Kidney (tissue), 14 donors: ENCODE measurements around the gene EIF4B. TPM values are rescaled to one million over a fixed set of nuclear protein-coding genes. Genes with fewer than 3 reads are reported as not detected.
A peak's percentile ranks its signal among the peaks of the same experiment; 100 is the strongest.

Experiments used
- DNase-seq, 5 donors: peaks; one replicate each; pipeline ENCODE4 v3.0.0-alpha.2; 2013 to 2020
- FAIRE-seq: peaks from 2 replicates; lab custom pipeline; 2012; peaks lifted over from hg19 to GRCh38; lab: Jason Lieb, UNC
- H3K27ac ChIP-seq, 2 donors: one replicate each; pipeline ENCODE4 v1.7.0; 2013; ENCODE audit warnings: low read depth in 2 of 2, low read length in 2 of 2, inconsistent platforms in 1 of 2
- H3K27me3 ChIP-seq: one replicate; pipeline ENCODE4 v1.7.1; 2013; ENCODE audit warnings: low read length, inconsistent platforms; ENCODE audit not compliant: control insufficient read depth, insufficient read depth
- H3K36me3 ChIP-seq, 3 donors: one replicate each; pipeline versions ENCODE4 v1.7.0 to v1.7.1; 2013; ENCODE audit warnings: low read length in 3 of 3, control low read depth in 1 of 3, inconsistent platforms in 1 of 3; ENCODE audit not compliant: insufficient read depth in 3 of 3, control insufficient read depth in 2 of 3
- H3K4me1 ChIP-seq, 3 donors: one replicate each; pipeline versions ENCODE4 v1.7.0 to v1.7.1; 2013; ENCODE audit warnings: low read length in 3 of 3, inconsistent platforms in 1 of 3, low read depth in 1 of 3; ENCODE audit not compliant: control insufficient read depth in 2 of 3, insufficient read depth in 2 of 3
- H3K4me3 ChIP-seq, 3 donors: one replicate each; pipeline versions ENCODE4 v1.7.0 to v1.8.1; 2013; ENCODE audit warnings: low read length in 3 of 3, control low read depth in 1 of 3, inconsistent platforms in 1 of 3
- H3K9ac ChIP-seq, 3 donors: one replicate each; pipeline versions ENCODE4 v1.7.0 to v1.7.1; 2013; ENCODE audit warnings: low read length in 3 of 3, control low read depth in 1 of 3, inconsistent platforms in 1 of 3
- H3K9me3 ChIP-seq, 3 donors: one replicate each; pipeline versions ENCODE4 v1.7.0 to v1.7.1; 2013; ENCODE audit warnings: low read length in 3 of 3, control low read depth in 1 of 3, inconsistent platforms in 1 of 3; ENCODE audit not compliant: control insufficient read depth in 2 of 3, insufficient read depth in 1 of 3
- intact Hi-C: fragments of 100-400 bp; cut with DNase I; formaldehyde crosslinking; loops from one replicate; pipeline ENCODE4 v1.11.1; 2022
- polyA plus RNA-seq: library from polyadenylated mRNA; stranded (reverse); fragments of 350-450 nt; fragmentation: Illumina TruSeq; extraction: RNeasy Lipid Tissue Mini Kit (QIAGEN cat#74804); gene quantifications from one replicate; pipeline ENCODE4 v1.2.3, GENCODE V29; 2014; ENCODE audit warnings: low read depth, low replicate concordance; ENCODE audit not compliant: insufficient read depth
- total RNA-seq: library from RNA; stranded (reverse); fragmentation: NEBNext Ultra II Directional; extraction: Animal tissue kit (Norgen Biotek cat#: 25700); gene quantifications from one replicate; pipeline ENCODE4 v1.2.1, GENCODE V29; 2021
- TF ChIP-seq, protein P1 (sequence below): IDR thresholded peaks from 3 replicates; pipeline ENCODE4 v1.5.1; 2012; ENCODE audit warnings: mild to moderate bottlenecking, moderate library complexity, borderline replicate concordance; ENCODE audit not compliant: insufficient read depth; ENCODE audit errors: extremely low read depth
- donor health status: control.
- donor health status: control.
- donor health status: control.
- donor health status: control.
- donor health status: control.
- donor health status: DM: yes; HTN: yes; CAD: no.
- donor health status: Normal renal cell carcinoma (clear cell type).

Gene EIF4B
- total and polyA plus RNA-seq, 2 donors from 2014 or later, result 114 to 417 TPM

DNA sequence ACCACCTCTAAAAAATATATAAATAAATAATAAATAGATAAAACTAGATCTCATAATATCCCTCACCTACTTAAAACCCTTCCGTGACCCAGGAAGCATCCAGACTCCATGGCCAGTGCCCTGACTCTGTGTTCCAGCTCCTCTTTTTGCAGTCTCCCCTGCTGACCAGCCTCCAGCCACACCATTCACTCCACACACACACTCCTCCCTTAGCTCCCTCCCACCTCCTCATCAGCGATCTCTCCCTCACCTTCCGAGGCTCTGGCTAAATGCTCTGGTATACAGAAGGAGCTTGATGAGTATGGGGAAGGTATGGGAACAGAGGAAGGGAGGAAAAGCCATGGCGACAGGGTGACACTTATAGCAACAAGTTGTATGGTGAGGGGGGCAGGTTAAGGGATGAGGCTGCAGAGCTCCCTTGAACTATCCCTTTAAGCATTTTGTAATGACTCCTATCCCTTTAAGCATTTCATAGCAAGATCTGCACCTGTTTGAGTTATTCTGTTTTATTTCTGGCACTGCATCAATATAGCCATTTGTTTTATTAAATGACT, 26.1 kb upstream of the EIF4B start:
- Histone ChIP-seq H3K9ac (no peak overlapping the region), H3K36me3 (no peaks in the 10 kb centered on the region), H3K27ac (no peak overlapping the region), H3K4me1 (peaks cover 0 to 11% (median 0%) of the 10 kb centered on the region in 3 donors), H3K4me3 (no peak overlapping the region), H3K9me3 (no peaks in the 10 kb centered on the region), H3K27me3 (no peaks in the 10 kb centered on the region)
- no peak for FAIRE-seq
- TF ChIP-seq, protein P1, sequence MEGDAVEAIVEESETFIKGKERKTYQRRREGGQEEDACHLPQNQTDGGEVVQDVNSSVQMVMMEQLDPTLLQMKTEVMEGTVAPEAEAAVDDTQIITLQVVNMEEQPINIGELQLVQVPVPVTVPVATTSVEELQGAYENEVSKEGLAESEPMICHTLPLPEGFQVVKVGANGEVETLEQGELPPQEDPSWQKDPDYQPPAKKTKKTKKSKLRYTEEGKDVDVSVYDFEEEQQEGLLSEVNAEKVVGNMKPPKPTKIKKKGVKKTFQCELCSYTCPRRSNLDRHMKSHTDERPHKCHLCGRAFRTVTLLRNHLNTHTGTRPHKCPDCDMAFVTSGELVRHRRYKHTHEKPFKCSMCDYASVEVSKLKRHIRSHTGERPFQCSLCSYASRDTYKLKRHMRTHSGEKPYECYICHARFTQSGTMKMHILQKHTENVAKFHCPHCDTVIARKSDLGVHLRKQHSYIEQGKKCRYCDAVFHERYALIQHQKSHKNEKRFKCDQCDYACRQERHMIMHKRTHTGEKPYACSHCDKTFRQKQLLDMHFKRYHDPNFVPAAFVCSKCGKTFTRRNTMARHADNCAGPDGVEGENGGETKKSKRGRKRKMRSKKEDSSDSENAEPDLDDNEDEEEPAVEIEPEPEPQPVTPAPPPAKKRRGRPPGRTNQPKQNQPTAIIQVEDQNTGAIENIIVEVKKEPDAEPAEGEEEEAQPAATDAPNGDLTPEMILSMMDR, result no peak
- intact Hi-C loops, result loop anchor here (5.0 kb wide), 1 partner anchor 98 kb away; no protein-coding TSS in a partner anchor
- DNase-seq, result no peak

DNA sequence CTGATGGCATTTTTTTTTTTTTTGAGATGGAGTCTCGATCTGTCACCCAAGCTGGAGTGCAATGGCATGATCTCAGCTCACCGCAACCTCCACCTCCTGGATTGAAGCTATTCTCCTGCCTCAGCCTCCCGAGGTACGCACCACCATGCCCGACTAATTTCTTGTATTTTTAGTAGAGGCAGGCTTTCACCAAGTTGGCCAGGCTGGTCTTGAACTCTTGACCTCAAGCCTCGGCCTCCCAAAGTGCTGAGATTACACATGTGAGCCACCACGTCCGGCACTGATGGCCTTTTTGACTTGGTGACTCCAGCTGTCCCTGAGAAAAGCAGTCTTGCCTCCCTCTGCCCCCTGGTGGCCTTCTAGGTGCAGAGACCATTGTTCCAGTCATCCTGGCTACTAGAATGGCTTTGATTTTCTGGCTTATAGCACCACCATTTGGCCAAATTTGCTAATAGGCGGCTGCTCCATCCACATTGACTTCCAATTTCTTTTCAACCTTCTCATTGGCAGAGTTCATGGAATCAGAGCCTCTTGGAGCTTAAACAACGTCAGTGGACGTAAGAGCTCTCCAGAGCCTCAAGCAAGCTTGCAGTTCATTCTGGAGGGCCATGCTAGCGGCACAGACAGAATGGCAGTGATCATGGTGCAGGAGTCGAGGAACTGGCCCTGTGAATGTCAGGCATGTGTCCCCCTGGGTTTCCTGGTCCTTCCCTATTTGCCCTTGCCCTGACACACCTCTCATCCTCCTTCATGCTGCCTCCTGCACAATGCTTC, 25.4 kb upstream of the EIF4B start:
- FAIRE-seq (peak; percentile 78), DNase-seq (peak; percentile 93 to 97 (median 94))
- H3K27ac ChIP-seq, result no peak overlapping the region
- H3K27me3 ChIP-seq, result no peaks in the 10 kb centered on the region
- no peaks in the 10 kb centered on the region for H3K36me3 ChIP-seq
- no peak overlapping the region for H3K9ac ChIP-seq
- TF ChIP-seq, protein P1, result peak; percentile 99
- intact Hi-C loops, result loop anchor here (5.0 kb wide), 1 partner anchor 99 kb away; no protein-coding TSS in a partner anchor
- H3K4me3 ChIP-seq, result no peak overlapping the region
- H3K4me1 ChIP-seq, result peaks cover 0 to 8% (median 0%) of the 10 kb centered on the region in 3 donors
- H3K9me3 ChIP-seq, result no peaks in the 10 kb centered on the region

DNA sequence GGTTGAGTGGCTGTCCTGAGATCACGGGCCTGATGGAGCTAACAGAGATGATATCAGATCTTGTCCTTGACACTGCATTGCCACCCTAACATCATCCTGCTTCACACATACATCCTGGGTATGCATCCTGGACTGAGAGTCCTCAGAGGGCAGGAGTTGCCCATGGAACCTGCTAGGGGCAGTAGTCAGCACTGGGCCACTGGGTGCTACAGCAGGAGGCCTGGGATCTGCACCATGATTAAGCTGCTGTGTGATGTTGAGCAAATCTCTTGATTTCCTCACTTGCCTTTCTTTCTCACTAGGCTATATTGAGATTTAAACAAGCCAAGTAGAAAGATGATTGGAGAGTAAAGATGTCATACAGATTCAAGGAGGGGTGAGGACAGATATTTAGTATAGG, 22.1 kb upstream of the EIF4B start:
- Histone ChIP-seq H3K4me3 (no peak overlapping the region), H3K4me1 (peaks cover 0 to 2% (median 0%) of the 10 kb centered on the region in 3 donors), H3K9me3 (no peaks in the 10 kb centered on the region), H3K9ac (no peak overlapping the region), H3K36me3 (no peaks in the 10 kb centered on the region), H3K27ac (no peak overlapping the region), H3K27me3 (no peaks in the 10 kb centered on the region)
- no peak for DNase-seq
- intact Hi-C loops, result loop anchor here (5.0 kb wide), 1 partner anchor 102 kb away; no protein-coding TSS in a partner anchor
- FAIRE-seq, result no peak
- TF ChIP-seq, protein P1, result no peak
